HG03378 (cell line): ENCODE measurements around the gene SERTAD2.

Experiments
- ATAC-seq: cut with Tn5 transposase; IDR thresholded peaks from one replicate; pipeline ENCODE4 v1.9.1; 2021; ENCODE audit warnings: mild to moderate bottlenecking, moderate library complexity; ENCODE audit not compliant: unreplicated experiment

SERTAD2 gene

DNA sequence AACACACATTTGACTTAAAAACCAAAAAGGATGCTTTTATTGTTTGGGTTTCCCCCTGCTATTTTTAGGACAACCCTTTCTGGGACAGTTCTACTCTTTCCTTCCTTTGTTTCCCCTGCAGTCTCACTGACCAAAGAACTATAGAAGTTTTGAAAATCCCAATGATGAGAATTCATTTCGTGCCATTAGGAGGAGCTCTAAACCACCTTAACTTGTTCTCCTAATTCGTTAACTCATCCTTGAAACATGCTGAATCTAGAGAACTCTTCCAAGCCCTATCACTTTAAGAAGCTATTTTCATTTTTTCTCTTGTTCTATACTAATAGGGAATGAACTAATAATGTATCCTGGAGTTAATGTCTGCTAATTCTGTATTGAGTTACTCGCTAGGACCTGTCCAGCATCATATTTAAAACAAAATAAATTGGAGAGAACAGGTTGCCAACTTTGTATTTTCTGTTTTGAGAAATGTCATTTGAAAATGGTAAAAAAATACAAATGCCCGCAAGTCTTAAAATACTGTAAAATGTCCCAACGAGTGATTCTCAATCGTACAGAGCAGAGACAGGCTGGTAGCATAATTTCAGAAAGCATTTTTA, 66.7 kb downstream of the SERTAD2 start:
- no peak for ATAC-seq

- ATAC-seq: no peak
These were observed 67.7 kb downstream of the SERTAD2 start for GRCh38 chr2:64586054-64586453.

- peak; percentile 61 for ATAC-seq
These were observed 70.9 kb downstream of the SERTAD2 start for GRCh38 chr2:64582774-64583340.

DNA sequence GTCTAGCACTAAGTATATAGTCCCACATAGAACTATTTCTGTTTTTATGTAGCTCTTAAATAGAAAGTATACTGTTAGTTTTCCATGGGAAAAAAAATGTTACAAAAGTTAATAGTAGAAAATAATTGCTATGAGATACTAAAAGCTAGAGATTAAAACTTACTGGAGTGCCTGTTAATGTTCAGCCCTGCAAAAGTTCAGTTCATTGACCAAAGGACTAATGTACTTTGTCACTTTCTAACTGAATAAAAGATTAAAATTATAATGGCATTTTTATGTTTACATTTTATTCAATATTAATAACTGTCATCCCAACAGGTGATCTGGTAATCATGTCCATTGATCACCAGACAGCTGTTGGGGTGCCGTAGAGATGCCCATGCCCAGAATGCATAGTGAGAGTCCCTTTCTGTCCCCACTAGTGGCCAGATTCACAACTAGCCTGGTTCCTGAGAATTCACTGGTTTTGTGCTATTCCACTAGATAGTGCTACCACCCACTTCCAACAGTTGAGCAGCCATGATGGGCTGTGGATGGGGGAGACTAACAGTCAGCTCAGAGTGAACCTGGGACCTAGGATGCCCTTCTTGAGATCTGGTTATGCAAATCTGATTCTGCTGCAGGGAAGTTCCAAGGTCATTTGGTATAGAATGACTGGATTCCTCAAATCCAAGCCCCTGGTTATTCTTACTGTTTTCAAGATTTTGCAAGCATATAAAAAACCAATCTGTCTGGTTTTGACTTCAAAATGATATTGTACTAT, 71.8 kb downstream of the SERTAD2 start:
- ATAC-seq: no peak
